Esophagus squamous epithelium (tissue), 5 donors: ENCODE data around the gene HSDL2. TPM values are rescaled to one million over a fixed set of nuclear protein-coding genes. Genes with fewer than 3 reads are reported as not detected.

ENCODE experiments used
- DNase-seq: peaks from one replicate; lab custom pipeline; 2025; lab: John Stamatoyannopoulos, UW
- H3K27ac ChIP-seq, 4 donors: fragments of 200-600 bp; sonication (generic); one replicate each; pipeline ENCODE4 v1.5.1; 2016 to 2019; ENCODE audit warnings: mild to moderate bottlenecking in 1 of 4
- H3K27me3 ChIP-seq, 4 donors: fragments of 200-600 bp; sonication (generic); 1 replicate in 3 of 4; 2 replicates in 1 of 4; pipeline versions ENCODE4 v1.5.1 to v1.6.0; 2017 to 2021; ENCODE audit warnings: antibody characterized with exemption in 1 of 4
- H3K36me3 ChIP-seq, 3 donors: fragments of 200-600 bp; sonication (generic); one replicate each; pipeline ENCODE4 v1.5.1; 2016 to 2019
- H3K4me1 ChIP-seq, 3 donors: fragments of 200-600 bp; sonication (generic); one replicate each; pipeline ENCODE4 v1.5.1; 2017 to 2019
- H3K4me3 ChIP-seq, 4 donors: fragments of 200-600 bp; sonication (generic); 1 replicate in 3 of 4; 2 replicates in 1 of 4; pipeline ENCODE4 v1.5.1; 2016 to 2019; ENCODE audit warnings: mild to moderate bottlenecking in 2 of 4, moderate library complexity in 1 of 4
- H3K9me3 ChIP-seq, 3 donors: fragments of 200-600 bp; sonication (generic); one replicate each; pipeline ENCODE4 v1.5.1; 2016 to 2019
- POLR2A ChIP-seq, 4 donors: fragments of 450-650 bp; IDR thresholded peaks; one replicate each; pipeline ENCODE4 v1.6.1; 2017; ENCODE audit warnings: antibody characterized with exemption in 4 of 4, mild to moderate bottlenecking in 4 of 4, moderate library complexity in 3 of 4
- WGBS, 2 donors: methylation state at CpG; one replicate each; pipeline ENCODE4 v1.1.5; 2018; 5-methylcytosine and 5-hydroxymethylcytosine counted together
- intact Hi-C: fragments of 100-400 bp; cut with DNase I; formaldehyde crosslinking; loops from one replicate; pipeline ENCODE4 v1.15.0; 2022
- total RNA-seq, 4 donors: library from RNA; depleted of rRNA; stranded (reverse); fragments of >200 nt; gene quantifications; one replicate each; pipeline ENCODE4 v1.1.0, GENCODE V29; 2016
- TF ChIP-seq, protein P1 (sequence below), 6 experiments: fragments of 450-650 bp in 4 of 6; fragments of 200-600 bp in 2 of 6; sonication (generic) in 2 of 6; IDR thresholded peaks; one replicate each; pipeline ENCODE4 v1.5.1; 2016 to 2019; ENCODE audit warnings: antibody characterized with exemption in 6 of 6, mild to moderate bottlenecking in 4 of 6, moderate library complexity in 4 of 6
- donor health status: DM: yes; HTN: yes; CAD: no.

The HSDL2 gene
- total RNA-seq, 4 donors from 2014 or later, result 18.5 to 49.4 (median 36.0) TPM

DNA sequence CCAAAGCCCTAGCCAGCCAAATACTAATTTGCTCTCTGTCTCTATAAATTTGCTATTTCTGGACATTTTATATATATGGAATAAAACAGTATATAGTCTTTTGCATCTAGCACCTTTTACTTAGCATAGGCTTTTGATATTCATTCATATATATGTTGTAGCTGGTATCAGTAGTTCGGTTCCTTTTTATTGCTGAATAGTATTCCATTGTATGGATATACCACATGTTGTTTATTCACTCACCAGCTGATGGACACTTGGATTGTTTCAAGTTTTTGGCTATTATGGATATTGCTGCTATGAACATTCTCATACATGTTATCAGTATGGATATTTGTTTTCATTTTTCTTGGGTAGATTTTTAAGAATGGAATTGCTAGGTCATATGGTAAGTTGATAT, 82.9 kb downstream of the HSDL2 start:
- Histone ChIP-seq H3K27ac (no peak overlapping the region), H3K9me3 (no peaks in the 10 kb centered on the region), H3K36me3 (peaks cover 0 to 99% (median 16%) of the 10 kb centered on the region in 3 donors), H3K4me1 (no peaks in the 10 kb centered on the region), H3K4me3 (no peak overlapping the region), H3K27me3 (no peaks in the 10 kb centered on the region)
- intact Hi-C loops, result no loop called here
- no peak for TF ChIP-seq POLR2A (IDR thresholded peaks at IDR 0.05)
- TF ChIP-seq, protein P1, sequence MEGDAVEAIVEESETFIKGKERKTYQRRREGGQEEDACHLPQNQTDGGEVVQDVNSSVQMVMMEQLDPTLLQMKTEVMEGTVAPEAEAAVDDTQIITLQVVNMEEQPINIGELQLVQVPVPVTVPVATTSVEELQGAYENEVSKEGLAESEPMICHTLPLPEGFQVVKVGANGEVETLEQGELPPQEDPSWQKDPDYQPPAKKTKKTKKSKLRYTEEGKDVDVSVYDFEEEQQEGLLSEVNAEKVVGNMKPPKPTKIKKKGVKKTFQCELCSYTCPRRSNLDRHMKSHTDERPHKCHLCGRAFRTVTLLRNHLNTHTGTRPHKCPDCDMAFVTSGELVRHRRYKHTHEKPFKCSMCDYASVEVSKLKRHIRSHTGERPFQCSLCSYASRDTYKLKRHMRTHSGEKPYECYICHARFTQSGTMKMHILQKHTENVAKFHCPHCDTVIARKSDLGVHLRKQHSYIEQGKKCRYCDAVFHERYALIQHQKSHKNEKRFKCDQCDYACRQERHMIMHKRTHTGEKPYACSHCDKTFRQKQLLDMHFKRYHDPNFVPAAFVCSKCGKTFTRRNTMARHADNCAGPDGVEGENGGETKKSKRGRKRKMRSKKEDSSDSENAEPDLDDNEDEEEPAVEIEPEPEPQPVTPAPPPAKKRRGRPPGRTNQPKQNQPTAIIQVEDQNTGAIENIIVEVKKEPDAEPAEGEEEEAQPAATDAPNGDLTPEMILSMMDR (IDR thresholded peaks at IDR 0.05), result no peak
- no peak for DNase-seq
- WGBS, 2 donors, result 90 to 91% methylated on average over 1 of the region's 1 CpG

DNA sequence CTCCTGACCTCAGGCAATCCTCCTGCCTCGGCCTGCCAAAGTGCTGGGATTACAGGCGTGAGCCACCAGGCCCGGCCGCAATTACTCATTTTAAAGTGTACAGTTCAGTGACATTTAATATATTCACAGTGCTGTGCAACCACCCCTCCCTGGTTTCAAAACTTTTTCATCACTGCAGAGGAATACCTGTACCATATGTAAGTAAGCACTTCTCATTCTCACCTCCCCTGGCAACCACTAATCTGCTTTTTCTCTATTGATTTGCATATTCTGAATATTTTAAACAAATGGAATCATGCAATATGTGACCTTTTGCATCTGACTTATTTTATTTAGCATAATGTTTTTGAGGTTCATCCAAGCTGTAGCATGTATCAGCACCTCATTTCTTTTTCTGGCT, 85.4 kb downstream of the HSDL2 start:
- peaks cover 0 to 94% (median 9%) of the 10 kb centered on the region in 3 donors for H3K36me3 ChIP-seq
- DNase-seq, result no peak
- H3K27me3 ChIP-seq, result no peaks in the 10 kb centered on the region
- intact Hi-C loops, result no loop called here
- no peaks in the 10 kb centered on the region for H3K9me3 ChIP-seq
- H3K4me3 ChIP-seq, result no peak overlapping the region
- TF ChIP-seq POLR2A (IDR thresholded peaks at IDR 0.05), result no peak
- TF ChIP-seq, protein P1 (IDR thresholded peaks at IDR 0.05), result no peak
- no peak overlapping the region for H3K27ac ChIP-seq
- H3K4me1 ChIP-seq, result no peaks in the 10 kb centered on the region
- 72 to 90% methylated on average over 3 to 4 of the region's 4 CpGs for WGBS, 2 donors

DNA sequence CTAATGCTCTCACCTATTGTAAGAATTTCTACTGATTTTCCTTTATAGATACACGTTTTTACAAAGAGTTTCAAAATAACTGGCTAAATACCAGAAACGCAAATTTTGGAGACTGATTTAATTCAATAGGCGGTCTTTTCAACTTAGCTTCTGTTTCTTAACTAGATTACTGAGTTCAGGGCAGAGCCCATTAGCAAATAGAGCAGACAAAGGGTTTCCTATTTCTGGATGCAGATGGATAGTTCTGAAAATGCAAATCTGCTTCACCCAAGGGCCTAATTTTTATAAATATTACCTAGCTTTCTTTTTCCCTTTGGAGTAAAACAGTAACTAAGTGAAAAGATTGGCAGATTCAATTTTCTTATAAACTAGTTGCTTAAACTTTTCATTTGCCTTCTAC, 93.1 kb downstream of the HSDL2 start:
- 76 to 88% methylated on average over 3 of the region's 3 CpGs for WGBS, 2 donors
- peaks cover 0 to 63% (median 0%) of the 10 kb centered on the region in 3 donors for H3K36me3 ChIP-seq
- H3K4me3 ChIP-seq, result no peak overlapping the region
- no peaks in the 10 kb centered on the region for H3K27me3 ChIP-seq
- H3K9me3 ChIP-seq, result peaks cover 0 to 9% (median 7%) of the 10 kb centered on the region in 3 donors
- intact Hi-C loops, result no loop called here
- DNase-seq, result no peak
- no peaks in the 10 kb centered on the region for H3K4me1 ChIP-seq
- TF ChIP-seq, protein P1 (IDR thresholded peaks at IDR 0.05), result no peak
- TF ChIP-seq POLR2A (IDR thresholded peaks at IDR 0.05), result no peak
- no peak overlapping the region for H3K27ac ChIP-seq

DNA sequence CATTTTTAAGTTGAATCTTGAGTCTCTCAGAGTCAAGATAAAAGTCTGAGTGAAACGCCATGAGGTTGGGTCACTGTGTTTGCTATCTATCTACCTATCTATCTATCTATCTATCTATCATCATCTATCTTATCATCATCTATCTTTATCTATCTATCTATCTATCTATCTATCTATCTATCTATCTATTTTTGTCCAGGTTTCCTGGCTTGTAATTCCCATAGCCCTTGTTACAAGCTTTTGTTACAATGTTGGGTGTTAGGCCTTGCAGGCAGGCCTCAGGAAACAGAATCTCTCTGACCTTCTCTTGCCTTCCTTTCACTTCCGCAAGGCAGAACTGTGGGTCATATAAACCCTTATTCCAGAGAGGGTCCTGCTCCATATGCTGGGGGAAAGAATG, 94.1 kb downstream of the HSDL2 start:
- TF ChIP-seq, protein P1 (IDR thresholded peaks at IDR 0.05), result no peak
- TF ChIP-seq POLR2A (IDR thresholded peaks at IDR 0.05), result no peak
- intact Hi-C loops, result no loop called here
- Histone ChIP-seq H3K27ac (no peak overlapping the region), H3K9me3 (peaks cover 0 to 15% (median 7%) of the 10 kb centered on the region in 3 donors), H3K36me3 (peaks cover 0 to 53% (median 0%) of the 10 kb centered on the region in 3 donors), H3K4me1 (no peaks in the 10 kb centered on the region), H3K27me3 (no peaks in the 10 kb centered on the region), H3K4me3 (no peak overlapping the region)
- DNase-seq, result no peak
- WGBS, 2 donors, result 90 to 93% methylated on average over 2 of the region's 2 CpGs

DNA sequence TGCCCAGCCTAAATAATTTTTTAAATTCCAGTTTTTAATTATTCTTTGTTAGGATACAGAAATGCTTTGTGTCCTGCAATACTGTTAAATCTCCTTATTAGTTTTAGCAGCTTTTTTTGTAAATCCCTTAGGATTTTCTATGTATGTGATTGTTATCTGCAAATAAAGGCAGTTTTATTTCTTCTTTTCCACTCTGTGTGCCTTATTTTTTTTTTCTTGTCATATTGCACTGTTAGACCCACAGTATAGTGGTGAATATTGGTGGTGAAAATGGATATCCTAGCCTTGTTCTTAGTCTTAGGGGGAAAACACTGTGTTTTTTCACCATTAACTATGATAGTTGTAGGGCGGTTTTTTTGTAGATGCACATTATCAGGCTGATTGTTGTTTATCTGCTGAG, 95.4 kb downstream of the HSDL2 start:
- DNase-seq, result no peak
- Histone ChIP-seq H3K9me3 (peaks cover 0 to 15% (median 7%) of the 10 kb centered on the region in 3 donors), H3K27me3 (no peaks in the 10 kb centered on the region), H3K27ac (no peak overlapping the region), H3K4me1 (no peaks in the 10 kb centered on the region), H3K36me3 (peaks cover 0 to 44% (median 0%) of the 10 kb centered on the region in 3 donors), H3K4me3 (no peak overlapping the region)
- no peak for TF ChIP-seq POLR2A (IDR thresholded peaks at IDR 0.05)
- TF ChIP-seq, protein P1 (IDR thresholded peaks at IDR 0.05), result no peak
- intact Hi-C loops, result no loop called here
- 97 to 100% methylated on average over 1 of the region's 1 CpG for WGBS, 2 donors
